C1 segment of cervical spinal cord (tissue), 14 donors: ENCODE data around the gene VSIG1.

Experiments used
- DNase-seq, 14 donors: peaks; one replicate each; lab custom pipeline; 2025; lab: John Stamatoyannopoulos, UW

VSIG1 gene

GRCh38 chrX:108044554-108045256, at the start of gene VSIG1:
Gene VSIG1 (plus strand): TSS chrX:108045065. CDS start chrX:108045131, 66 bp downstream.
- DNase-seq = no peak

DNA sequence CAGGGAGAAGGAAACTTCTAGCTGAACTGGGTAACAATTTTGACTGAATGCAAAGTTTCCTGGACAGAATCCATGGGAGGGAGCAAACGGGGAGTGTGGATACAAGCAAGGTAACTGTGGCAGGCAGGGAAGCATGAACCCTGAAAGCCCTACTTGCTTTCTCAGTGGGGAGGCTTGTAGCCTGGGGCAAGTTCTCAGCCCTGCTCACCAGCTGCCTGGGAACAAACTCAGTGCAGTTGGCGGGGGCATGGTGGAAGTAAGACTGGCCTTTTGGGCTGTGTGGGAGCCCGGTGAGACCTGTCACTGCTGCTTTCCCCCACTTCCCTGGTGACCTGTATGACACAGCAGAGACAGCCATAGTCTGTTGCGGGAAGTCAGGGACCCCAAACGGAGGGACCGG, 48.7 kb upstream of the VSIG1 start:
- no peak for DNase-seq

- no peak for DNase-seq
These were observed 44.1 kb upstream of the VSIG1 start for GRCh38 chrX:108000751-108001150.

DNA sequence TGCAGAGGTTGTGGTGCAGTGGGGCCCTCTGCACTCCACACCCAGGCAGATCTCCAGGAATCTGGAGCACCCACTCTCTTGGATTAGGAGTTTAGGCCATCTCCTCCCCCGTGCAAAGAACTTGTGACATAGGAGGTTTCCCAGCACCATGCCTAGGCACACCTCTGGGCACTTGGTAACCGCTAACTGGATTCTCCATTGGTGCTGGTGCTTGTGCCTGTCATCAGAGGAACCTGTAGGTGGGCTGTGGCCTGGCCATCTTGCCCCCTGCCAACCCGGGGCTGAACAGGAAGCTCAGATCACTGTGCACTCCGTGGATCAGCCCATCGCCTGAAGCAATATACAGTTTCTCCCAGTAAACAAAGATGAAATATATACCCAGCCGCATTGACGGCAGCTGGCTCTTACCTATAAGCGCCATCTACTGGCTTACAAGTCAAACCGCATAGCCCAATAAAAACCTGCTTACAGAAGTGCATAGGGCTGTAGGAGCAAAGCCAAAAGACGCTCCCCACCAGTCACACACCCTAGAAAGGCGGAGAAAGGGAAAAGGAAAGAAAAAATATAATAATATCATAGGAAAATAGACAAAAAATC, 43.5 kb upstream of the VSIG1 start:
- DNase-seq = no peak

DNA sequence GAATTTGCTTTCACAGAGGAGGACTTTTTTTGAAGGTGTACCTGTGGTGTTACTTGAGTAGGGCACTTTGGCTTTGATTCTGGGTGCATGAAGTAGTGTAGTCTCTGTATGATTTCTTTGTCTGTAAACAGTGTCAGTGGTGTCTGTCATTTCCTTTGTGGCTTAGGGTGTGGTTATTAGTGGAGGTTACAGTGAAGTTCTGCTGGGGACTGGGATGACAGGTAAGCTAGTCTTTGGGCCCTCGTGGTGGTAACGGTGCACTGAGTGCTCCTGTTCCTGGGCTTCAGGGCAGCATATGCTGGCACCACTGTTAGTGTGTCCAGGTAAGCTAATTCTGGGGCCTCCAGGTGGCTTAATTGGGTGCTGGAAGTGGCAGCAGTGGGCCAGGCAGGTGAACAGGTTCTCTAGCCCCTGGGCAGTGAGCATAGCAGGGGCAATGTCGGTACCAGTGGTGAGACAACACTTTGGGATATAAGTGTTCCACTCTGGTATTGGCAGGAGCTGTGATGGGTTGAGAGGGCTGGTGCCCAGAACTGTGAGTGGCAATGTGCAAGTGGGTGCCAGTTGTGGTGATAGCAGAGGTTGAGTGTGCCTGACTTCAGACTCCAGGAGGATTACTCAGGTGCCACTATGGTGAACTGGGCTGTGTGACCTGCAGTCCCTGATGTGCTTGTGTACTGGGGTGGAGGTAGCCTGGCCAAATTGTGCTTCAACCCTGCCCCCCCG, 26.0 kb upstream of the VSIG1 start:
- no peak for DNase-seq

GRCh38 chrX:108019382-108019875, 25.4 kb upstream of the VSIG1 start:
- DNase-seq = no peak

GRCh38 chrX:108020631-108021030, 24.2 kb upstream of the VSIG1 start:
- DNase-seq = no peak

DNA sequence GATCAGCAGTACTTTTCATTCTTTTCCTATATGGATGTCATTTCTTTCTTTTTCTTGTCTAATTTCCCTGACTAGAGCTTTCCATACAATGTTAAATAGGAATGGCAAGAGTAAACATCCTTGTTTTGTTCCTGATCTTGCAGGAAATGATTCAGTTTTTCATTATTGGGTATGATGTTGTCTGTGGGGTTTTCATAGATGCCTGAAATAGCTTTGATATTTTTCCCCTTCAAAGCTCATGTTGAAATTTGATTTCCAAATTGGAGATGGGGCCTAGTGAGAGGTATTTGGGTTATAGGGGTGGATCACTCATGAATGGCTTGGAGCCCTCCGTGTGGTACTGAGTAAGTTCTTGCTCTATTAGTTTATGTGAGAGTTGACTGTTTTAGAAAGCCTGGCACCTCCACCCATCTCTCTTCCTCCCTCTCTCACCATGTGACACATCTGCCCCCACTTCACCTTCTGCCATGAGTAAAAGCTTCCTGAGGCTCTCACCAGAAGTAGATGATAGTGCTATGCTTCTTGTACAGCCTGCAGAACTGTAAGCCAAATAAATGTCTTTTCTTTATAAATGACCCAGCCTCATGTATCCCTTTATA, 22.3 kb upstream of the VSIG1 start:
- DNase-seq = no peak

DNA sequence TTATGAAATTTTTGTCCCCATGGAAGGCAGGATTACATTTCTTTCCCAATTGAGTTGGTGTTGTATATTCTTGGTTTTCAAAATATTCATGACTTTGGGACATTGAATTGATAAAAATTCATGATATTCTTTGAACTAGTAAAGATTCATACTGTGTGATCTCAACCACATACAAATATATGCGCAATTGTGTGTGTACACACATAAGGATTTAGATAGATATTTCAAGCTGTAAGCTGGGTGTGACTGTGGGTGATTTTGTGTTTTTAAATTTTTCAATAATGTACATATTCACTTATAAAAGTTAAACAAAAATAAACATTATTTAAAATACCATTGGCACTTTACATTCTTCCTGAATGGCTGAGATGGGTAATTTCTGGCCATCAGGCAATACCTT, 19.5 kb upstream of the VSIG1 start:
- no peak for DNase-seq

- no peak for DNase-seq
These were observed 18.8 kb upstream of the VSIG1 start for GRCh38 chrX:108025954-108026600.

GRCh38 chrX:108028854-108029253, 16.0 kb upstream of the VSIG1 start:
- DNase-seq = no peak

DNA sequence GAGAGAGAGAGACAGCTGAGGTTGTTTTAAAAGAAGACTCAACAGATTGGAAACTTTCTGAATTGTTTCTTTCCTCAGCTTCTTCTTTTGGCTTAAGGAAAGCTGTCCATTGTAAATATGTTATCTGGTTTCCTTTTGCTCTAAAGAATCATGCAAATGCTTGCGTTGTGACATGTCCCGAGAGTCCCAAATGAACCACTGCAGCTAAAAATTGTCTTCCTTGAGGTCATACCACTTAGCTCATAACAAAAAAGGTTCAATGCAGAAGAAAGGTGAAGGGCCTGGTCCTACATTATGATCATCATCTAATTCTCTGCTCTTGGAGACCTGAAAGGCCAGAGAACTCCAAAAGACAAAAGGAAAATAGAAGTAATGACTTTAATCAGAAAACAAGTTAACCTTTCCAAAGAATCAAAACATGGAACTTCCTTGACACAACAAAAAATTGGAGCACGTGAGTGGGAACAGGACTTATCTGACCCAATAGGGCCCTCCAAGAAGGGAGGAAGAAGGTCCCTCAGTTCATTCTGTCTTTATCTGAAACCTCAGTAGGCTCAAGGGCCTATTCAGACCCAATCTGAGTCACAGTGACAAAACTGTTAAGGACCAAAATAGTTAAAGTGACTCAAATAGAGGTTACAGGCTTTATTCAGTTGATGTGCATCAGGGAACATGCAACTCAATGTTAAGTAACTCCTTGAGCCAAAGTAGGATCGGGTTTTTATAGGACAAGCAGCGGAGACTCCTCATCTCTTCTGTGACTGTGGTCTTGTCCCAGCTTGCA, 14.7 kb upstream of the VSIG1 start:
- DNase-seq = no peak

- DNase-seq = no peak
These were observed 11.9 kb upstream of the VSIG1 start for GRCh38 chrX:108032944-108033343.

DNA sequence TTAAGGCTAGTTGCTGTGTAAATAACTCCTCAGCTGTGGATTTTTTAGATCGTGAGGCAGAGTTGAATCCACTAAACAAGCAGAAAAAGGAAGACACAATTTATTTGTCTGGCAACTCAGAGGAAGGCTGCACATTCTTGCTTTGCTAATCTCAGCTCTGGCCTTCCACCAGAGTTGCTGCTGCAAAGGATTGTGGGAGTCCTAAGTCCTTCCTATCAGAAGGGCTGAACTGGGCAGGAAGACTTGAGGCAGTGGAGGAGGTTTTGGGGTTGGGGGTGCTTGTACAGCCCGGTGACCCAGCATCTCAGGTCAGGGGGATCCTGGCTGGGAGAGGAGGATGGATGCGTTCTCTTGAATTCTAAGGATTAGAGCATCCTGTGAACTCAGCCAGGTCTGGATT, 11.0 kb upstream of the VSIG1 start:
- DNase-seq = no peak

DNA sequence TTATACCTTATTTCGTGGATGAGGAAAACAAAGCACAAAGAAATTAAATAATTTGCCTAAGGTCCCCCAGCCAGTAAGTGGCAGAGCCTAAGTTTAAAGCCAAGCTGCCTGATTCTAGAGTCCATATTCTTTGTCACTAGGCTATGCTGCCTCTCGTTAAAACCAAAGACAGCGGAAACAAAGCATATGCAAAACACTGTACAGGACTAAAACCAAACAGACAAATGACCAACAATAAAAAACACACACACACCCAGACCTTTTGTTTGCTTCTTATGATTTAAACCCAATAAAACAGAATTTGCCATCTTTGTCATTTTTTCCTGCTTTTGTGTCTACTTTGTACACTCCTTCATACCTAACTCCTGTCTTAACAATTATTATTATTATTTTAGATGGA, 10.1 kb upstream of the VSIG1 start:
- no peak for DNase-seq

GRCh38 chrX:108036298-108036973, 8.4 kb upstream of the VSIG1 start:
- no peak for DNase-seq

GRCh38 chrX:108049649-108050048, 4.8 kb downstream of the VSIG1 start:
- no peak for DNase-seq

DNA sequence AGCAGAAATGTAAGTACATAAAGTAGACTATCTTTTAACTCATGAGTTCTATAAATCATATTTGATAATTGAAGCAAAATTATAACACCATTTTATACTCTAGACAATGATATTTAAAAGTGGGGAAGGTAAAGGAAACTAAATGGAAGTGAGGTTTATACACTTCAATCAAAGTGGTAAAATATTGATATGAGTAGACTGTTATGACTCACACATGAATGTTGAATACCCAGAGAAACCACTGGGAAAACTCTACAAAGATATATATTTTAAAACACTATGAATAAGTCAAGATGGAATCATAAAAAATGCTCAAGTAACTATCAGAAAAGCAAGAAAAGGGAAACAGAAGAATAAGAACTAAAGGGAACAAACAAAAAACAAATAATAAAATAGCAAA, 8.4 kb downstream of the VSIG1 start:
- no peak for DNase-seq

GRCh38 chrX:108055546-108055945, 10.7 kb downstream of the VSIG1 start:
- DNase-seq = no peak

DNA sequence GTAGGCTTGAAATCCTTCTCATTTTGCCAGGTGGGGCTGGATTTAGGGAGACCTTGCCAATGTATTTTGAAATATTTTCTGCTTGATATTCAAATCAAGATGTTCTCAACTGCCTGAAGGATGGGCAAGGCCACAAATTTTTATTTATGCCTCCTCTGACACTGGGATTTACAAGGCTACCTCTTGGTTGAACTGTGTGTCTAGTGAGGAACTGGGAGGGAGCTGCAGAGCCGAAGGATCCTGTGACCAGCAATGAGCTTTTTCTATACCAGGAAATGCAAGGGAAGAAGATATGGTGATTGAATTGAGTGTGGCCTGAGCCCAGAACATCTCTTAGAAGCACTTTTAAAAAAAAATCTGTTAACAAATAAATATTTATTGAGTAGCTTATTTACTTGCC, 14.9 kb downstream of the VSIG1 start:
- DNase-seq = no peak
